Endothelial cell of umbilical vein (primary cell): ENCODE data around the gene SPAG17. TPM values are rescaled to one million over a fixed set of nuclear protein-coding genes. Genes with fewer than 3 reads are reported as not detected.

Experiments used
- BruUV-seq: library from RNA; stranded (reverse); fragments of 400-500 nt; replicated peaks from 2 replicates; lab custom pipeline; 2021; lab: Mats Ljungman, UMichigan
- CTCF ChIA-PET: fragments of 300-600, 350-600 bp; sonication (Branson Sonifier 250); formaldehyde crosslinking; loops from one replicate; lab custom pipeline; 2021; ENCODE audit warnings: antibody characterized with exemption, inconsistent platforms; lab: Charles Lee
- POLR2A ChIA-PET: fragments of 300-600, 350-600 bp; sonication (Branson Sonifier 250); formaldehyde crosslinking; loops from one replicate; lab custom pipeline; 2021; ENCODE audit warnings: antibody characterized with exemption, inconsistent platforms; lab: Charles Lee
- DNase-seq: peaks from one replicate; pipeline ENCODE4 v3.0.0-alpha.2; 2011; ENCODE audit warnings: low read depth, low spot score
- FAIRE-seq: peaks from 2 replicates; lab custom pipeline; 2011; peaks lifted over from hg19 to GRCh38; lab: Jason Lieb, UNC
- H2AFZ ChIP-seq: 2 replicates; pipeline ENCODE4 v1.6.0; 2012; ENCODE audit warnings: low read depth, low read length, control low read depth, inconsistent platforms
- H3K27ac ChIP-seq: 2 replicates; pipeline ENCODE4 v1.5.1; 2011; ENCODE audit warnings: low read depth, mild to moderate bottlenecking, control low read depth, low read length, moderate library complexity; ENCODE audit not compliant: insufficient read depth
- H3K27me3 ChIP-seq, 2 experiments: 2 replicates each; pipeline versions ENCODE4 v1.6.0 to v1.6.1; 2011; ENCODE audit warnings: low read length in 2 of 2, mixed read lengths in 1 of 2; ENCODE audit not compliant: control insufficient read depth in 2 of 2, insufficient read depth in 2 of 2
- H3K36me3 ChIP-seq, 2 experiments: 2 replicates in 1 of 2; 3 replicates in 1 of 2; pipeline ENCODE4 v1.5.1; 2011; ENCODE audit warnings: low read length in 2 of 2, mild to moderate bottlenecking in 1 of 2, moderate library complexity in 1 of 2; ENCODE audit not compliant: control insufficient read depth in 2 of 2, insufficient read depth in 2 of 2; ENCODE audit errors: extremely low read depth in 1 of 2
- H3K4me1 ChIP-seq: 3 replicates; pipeline ENCODE4 v1.5.1; 2011; ENCODE audit warnings: mild to moderate bottlenecking, low read length; ENCODE audit not compliant: control insufficient read depth, insufficient read depth; ENCODE audit errors: extremely low read depth
- H3K4me2 ChIP-seq: 2 replicates; pipeline ENCODE4 v1.6.1; 2011; ENCODE audit warnings: low read length, control low read depth, mixed read lengths; ENCODE audit not compliant: insufficient read depth
- H3K4me3 ChIP-seq, 3 experiments: fragments of 200-600 bp in 1 of 3; sonication (generic), shearing (Covaris generic) in 1 of 3; replicated peaks in 1 of 3; 2 replicates each; pipeline ENCODE4 v1.5.1; 2011 to 2016; ENCODE audit warnings: control low read depth in 3 of 3, low read length in 3 of 3, mild to moderate bottlenecking in 2 of 3, inconsistent platforms in 1 of 3, low read depth in 1 of 3, moderate library complexity in 1 of 3; ENCODE audit not compliant: insufficient read depth in 1 of 3
- H3K79me2 ChIP-seq: 2 replicates; pipeline ENCODE4 v1.6.0; 2012; ENCODE audit warnings: low read length, inconsistent platforms; ENCODE audit not compliant: control insufficient read depth, insufficient read depth
- H3K9ac ChIP-seq: replicated peaks from 2 replicates; pipeline ENCODE3; 2011; ENCODE audit warnings: low read length, control low read depth; ENCODE audit not compliant: insufficient read depth; ENCODE audit errors: extremely low read depth
- H3K9me1 ChIP-seq: replicated peaks from 3 replicates; pipeline ENCODE4 v1.6.0; 2011; ENCODE audit warnings: mild to moderate bottlenecking, low read length; ENCODE audit not compliant: control insufficient read depth, insufficient read depth; ENCODE audit errors: extremely low read depth
- H3K9me3 ChIP-seq: replicated peaks from 2 replicates; pipeline ENCODE4 v1.5.1; 2012; ENCODE audit warnings: low read length, inconsistent platforms; ENCODE audit not compliant: control insufficient read depth, insufficient read depth
- H4K20me1 ChIP-seq: replicated peaks from 2 replicates; pipeline ENCODE3; 2011; ENCODE audit warnings: mild to moderate bottlenecking, low read length; ENCODE audit not compliant: control insufficient read depth, insufficient read depth; ENCODE audit errors: extremely low read depth
- EZH2 ChIP-seq: IDR thresholded peaks from 2 replicates; pipeline ENCODE4 v1.6.1; 2012; ENCODE audit warnings: borderline replicate concordance, low read depth, mild to moderate bottlenecking, moderate library complexity, low read length, inconsistent platforms; ENCODE audit not compliant: severe bottlenecking
- FOS ChIP-seq: IDR thresholded peaks from 2 replicates; pipeline ENCODE4 v1.6.1; 2011; ENCODE audit warnings: mild to moderate bottlenecking, low read length, moderate library complexity, borderline replicate concordance; ENCODE audit not compliant: insufficient read depth
- GATA2 ChIP-seq: IDR thresholded peaks from 2 replicates; pipeline ENCODE4 v1.7.0; 2011; ENCODE audit warnings: low read depth, mild to moderate bottlenecking, moderate library complexity, mixed read lengths, low read length; ENCODE audit not compliant: insufficient read length, insufficient read depth
- JUN ChIP-seq: IDR thresholded peaks from 2 replicates; pipeline ENCODE4 v1.6.1; 2011; ENCODE audit warnings: borderline replicate concordance, low read depth; ENCODE audit not compliant: insufficient read length, insufficient read depth
- MYC ChIP-seq: IDR thresholded peaks from one replicate; pipeline ENCODE4 v1.6.1; 2011; ENCODE audit warnings: mild to moderate bottlenecking, low read depth, low read length
- POLR2A ChIP-seq: IDR thresholded peaks from 2 replicates; pipeline ENCODE4 v1.6.1; 2012; ENCODE audit warnings: low read depth, mild to moderate bottlenecking, control low read depth, low read length
- POLR2AphosphoS5 ChIP-seq: IDR thresholded peaks from 2 replicates; pipeline ENCODE4 v1.6.1; 2012; ENCODE audit warnings: low read depth, mild to moderate bottlenecking, control low read depth, low read length, moderate library complexity; ENCODE audit not compliant: insufficient read depth
- dilution Hi-C: fragments of 300-500 bp; cut with MboI; formaldehyde crosslinking; loops from one replicate; pipeline ENCODE4 v1.15.0; 2019; ENCODE audit warnings: low sequenced_read_pairs; ENCODE audit not compliant: extremely low pct_ligation_motif_present
- intact Hi-C: fragments of 100-400 bp; cut with micrococcal nuclease; formaldehyde crosslinking; loops from one replicate; pipeline ENCODE4 v1.10.0; 2022
- polyA plus RNA-seq, 4 experiments: library from polyadenylated mRNA; depleted of rRNA in 3 of 4; stranded (reverse) in 3 of 4; unstranded in 1 of 4; fragments of >200 nt; gene quantifications; 2 replicates each; pipeline versions ENCODE4 v1.2.1 to v1.2.3, GENCODE V29; 2011 to 2012; ENCODE audit warnings: missing spikeins in 1 of 4
- total RNA-seq: library from RNA; stranded (reverse); gene quantifications from 2 replicates; pipeline ENCODE4 v1.2.3, GENCODE V29; 2021
- TF ChIP-seq, protein P1 (sequence below), 2 donors: IDR thresholded peaks; 1 replicate in 1 of 2; 2 replicates in 1 of 2; pipeline ENCODE4 v1.5.1; 2011; ENCODE audit warnings: low read length in 2 of 2, mild to moderate bottlenecking in 2 of 2, moderate library complexity in 2 of 2, control low read depth in 1 of 2, inconsistent platforms in 1 of 2, low read depth in 1 of 2; ENCODE audit not compliant: insufficient read depth in 1 of 2; ENCODE audit errors: extremely low read depth in 1 of 2
- TF ChIP-seq, protein P2 (sequence below): IDR thresholded peaks from 2 replicates; pipeline ENCODE4 v1.6.1; 2011; ENCODE audit not compliant: insufficient read depth, insufficient read length

Gene SPAG17
- total and polyA plus RNA-seq, 2 donors (not counting 3 experiments of a cell fraction or from before 2014, with no cell fraction given) = not detected

DNA sequence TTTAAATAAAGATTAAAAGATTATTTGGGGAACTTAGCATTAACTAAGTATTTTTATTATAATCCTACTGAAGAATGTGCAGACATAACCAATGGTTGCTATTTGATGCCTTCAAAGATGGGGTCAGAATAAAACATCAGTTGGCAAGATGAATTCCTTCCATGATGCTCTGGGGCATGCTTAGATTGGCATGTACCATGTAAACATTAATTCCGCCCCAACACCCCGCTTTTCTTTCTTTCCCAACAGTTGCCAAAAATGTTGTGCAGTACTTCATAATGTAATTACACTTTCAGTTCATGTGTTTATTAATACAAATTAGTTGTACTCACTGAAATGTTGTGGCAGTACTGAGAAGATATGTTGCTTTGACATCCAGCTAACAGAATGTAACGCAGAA, 82.6 kb downstream of the SPAG17 start:
- H3K9me1 ChIP-seq = no peaks in the 10 kb centered on the region
- no peak overlapping the region for H3K4me3 ChIP-seq
- H3K79me2 ChIP-seq = no peaks in the 10 kb centered on the region
- H3K36me3 ChIP-seq = no peaks in the 10 kb centered on the region
- CTCF ChIA-PET = interaction anchor here (1.1 kb wide), 1 partner anchor 10 kb away, joined by 3 read pairs; no protein-coding TSS in a partner anchor
- H3K27ac ChIP-seq = no peak overlapping the region
- DNase-seq = no peak
- H2AFZ ChIP-seq = no peak overlapping the region
- no peaks in the 10 kb centered on the region for H3K4me1 ChIP-seq
- intact Hi-C loops (no loop called here), dilution Hi-C loops (no loop called here)
- FAIRE-seq = no peak
- BruUV-seq = no TSS peak
- H3K4me2 ChIP-seq = no peak overlapping the region
- H4K20me1 ChIP-seq = no peaks in the 10 kb centered on the region
- no peak overlapping the region for H3K9ac ChIP-seq
- no peaks in the 10 kb centered on the region for H3K27me3 ChIP-seq
- TF ChIP-seq GATA2 (no peak), FOS (no peak), POLR2A (no peak), MYC (no peak), JUN (no peak), POLR2AphosphoS5 (no peak), EZH2 (no peak)
- TF ChIP-seq, protein P1, sequence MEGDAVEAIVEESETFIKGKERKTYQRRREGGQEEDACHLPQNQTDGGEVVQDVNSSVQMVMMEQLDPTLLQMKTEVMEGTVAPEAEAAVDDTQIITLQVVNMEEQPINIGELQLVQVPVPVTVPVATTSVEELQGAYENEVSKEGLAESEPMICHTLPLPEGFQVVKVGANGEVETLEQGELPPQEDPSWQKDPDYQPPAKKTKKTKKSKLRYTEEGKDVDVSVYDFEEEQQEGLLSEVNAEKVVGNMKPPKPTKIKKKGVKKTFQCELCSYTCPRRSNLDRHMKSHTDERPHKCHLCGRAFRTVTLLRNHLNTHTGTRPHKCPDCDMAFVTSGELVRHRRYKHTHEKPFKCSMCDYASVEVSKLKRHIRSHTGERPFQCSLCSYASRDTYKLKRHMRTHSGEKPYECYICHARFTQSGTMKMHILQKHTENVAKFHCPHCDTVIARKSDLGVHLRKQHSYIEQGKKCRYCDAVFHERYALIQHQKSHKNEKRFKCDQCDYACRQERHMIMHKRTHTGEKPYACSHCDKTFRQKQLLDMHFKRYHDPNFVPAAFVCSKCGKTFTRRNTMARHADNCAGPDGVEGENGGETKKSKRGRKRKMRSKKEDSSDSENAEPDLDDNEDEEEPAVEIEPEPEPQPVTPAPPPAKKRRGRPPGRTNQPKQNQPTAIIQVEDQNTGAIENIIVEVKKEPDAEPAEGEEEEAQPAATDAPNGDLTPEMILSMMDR (IDR thresholded peaks at IDR 0.05; ENCODE audit: extremely low read depth in 1 of 2, insufficient read depth in 1 of 2, low read depth in 1 of 2, low read length in 2 of 2) = no peak
- TF ChIP-seq, protein P2, sequence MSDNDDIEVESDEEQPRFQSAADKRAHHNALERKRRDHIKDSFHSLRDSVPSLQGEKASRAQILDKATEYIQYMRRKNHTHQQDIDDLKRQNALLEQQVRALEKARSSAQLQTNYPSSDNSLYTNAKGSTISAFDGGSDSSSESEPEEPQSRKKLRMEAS = no peak
- POLR2A ChIA-PET = no interaction called here
- no peaks in the 10 kb centered on the region for H3K9me3 ChIP-seq
